ENCODE results near the gene TLL1.

TLL1 gene

DNA sequence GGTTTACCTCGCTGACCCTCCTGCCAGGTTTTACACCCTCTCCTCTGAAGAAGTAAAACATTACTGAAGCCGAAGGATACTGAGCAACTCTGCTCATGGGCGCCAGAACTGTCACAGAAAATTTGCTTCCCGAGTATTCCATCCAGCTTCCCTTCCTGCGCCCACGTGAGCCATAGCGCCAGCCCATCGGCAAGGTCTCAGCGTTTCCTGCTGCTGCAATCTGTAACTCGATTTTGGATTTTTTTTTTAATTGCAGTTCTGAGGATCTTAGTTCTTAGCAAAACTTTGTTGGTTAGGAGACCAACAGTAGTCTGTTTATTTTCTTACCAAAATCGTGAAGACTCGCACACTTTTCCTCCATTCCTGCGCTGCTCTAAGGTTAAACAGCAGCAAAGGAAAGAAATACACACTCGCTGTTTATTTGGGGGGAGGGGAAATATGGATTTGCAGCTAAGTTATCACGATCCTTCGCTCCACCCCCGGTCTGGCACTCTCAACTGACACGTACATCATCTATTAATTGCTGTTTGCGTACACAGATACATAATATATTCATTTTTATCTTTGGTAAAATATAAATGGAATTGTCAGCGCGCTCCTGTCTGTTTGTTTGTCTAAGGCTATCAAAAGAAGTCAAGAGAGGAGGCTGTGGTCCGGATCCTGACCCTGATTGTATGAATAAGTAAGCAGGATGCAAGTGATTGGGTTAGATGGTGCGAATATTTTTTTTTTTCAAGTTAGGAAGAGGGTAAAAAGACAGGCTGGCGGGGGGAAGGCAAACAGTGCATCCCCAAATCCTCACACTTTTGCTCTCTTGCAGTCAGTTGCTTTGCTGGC lies at the start of gene TLL1:
Gene TLL1 (plus strand): TSS at position 777 of the 837 bp plus-strand sequence. CDS start 668 bp downstream, outside the sequence.
- DNase-seq = no peak

DNA sequence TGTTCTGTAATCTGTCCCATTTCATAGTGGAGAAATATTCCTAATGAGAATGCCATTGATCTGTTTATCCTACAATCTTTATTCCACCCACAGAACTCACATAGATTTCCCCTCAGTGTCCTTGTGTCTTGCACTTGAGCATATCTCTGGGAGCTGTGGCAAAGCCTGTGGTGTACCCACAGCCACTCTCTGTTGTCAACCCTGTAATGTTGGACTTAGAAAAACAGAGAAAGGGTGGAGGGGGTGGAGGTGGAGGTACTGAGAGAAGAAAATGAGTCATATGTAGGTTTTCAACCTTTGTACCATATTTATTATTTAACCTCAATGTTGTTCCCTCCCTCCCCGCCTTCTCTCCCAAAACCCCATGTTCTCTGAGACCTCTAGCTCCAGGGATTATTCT lies 46.9 kb upstream of the TLL1 start:
- no peak for DNase-seq

DNA sequence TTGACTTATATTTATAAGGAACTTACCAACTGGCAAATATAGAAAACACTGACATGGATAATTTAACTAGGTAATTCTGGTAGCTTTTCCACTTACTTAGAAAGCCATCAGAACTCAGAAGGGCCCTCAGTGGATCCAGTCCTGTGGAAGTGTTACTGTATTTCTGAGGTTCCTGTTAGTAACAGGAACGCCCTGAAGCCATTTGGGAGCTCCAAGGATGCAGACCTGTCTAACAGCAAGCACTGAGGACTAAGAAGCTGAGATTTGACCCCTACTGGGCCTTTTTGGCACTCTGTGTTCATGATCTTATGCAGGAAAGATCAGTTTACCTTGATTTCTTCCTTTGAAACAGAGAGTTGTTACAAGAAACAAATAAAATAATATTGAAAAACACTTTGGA lies 46.0 kb upstream of the TLL1 start:
- no peak for DNase-seq

DNA sequence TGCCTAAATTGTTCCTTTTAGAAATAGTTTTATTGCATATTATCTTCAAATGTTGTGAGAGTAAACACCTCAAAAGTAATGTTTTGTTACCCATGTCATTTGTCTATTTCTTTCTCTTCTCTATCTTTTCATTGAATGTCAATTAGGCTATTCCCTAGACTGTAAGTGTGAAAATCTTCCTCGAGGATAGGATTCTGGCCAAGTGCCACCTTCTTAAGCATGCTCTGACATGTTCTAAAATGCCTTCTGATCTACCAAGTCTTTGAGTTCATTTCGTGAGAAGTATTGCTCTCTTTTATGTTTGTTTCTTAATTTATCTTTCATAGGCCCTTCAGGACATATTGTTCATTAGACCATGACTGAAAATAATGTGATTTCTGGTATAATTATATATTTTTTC lies 44.1 kb upstream of the TLL1 start:
- DNase-seq = no peak

DNA sequence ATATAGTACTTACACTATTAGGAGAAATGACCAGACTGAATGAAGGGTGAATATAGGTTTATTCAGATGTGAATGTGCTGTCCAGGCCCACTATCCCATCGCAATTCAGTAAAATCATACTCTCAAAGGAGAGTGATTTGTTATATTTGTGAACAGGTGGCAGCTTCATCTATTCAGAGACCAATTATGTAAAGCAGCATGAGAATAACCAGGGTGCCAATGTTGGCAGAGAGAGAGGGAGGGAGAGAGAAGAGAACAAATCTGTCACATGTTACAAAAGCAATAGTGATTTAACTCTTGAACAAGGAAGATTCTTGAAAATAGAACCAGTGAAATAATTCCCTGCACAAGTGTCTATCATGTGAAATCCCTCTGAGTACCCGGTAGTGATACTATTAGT lies 38.9 kb upstream of the TLL1 start:
- DNase-seq = peak; percentile 41

DNA sequence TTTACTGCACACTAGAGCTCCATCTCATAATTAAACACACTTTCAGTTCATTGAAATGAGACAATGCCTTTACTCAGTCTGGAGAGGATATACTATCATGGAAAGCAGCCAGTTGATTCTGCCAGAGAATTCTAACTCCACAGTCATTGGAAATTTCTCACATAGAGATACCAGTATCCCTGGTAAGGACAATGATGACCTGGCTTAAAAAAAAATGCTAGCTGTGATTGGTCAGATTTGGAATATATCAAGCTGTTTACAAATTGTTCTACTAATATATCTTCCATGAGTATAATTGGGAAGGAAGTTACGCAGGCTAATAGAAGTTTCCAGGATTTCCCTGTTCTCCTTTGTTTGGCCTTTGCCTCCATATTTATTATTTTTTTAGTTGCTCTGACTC lies 34.5 kb upstream of the TLL1 start:
- no peak for DNase-seq

DNA sequence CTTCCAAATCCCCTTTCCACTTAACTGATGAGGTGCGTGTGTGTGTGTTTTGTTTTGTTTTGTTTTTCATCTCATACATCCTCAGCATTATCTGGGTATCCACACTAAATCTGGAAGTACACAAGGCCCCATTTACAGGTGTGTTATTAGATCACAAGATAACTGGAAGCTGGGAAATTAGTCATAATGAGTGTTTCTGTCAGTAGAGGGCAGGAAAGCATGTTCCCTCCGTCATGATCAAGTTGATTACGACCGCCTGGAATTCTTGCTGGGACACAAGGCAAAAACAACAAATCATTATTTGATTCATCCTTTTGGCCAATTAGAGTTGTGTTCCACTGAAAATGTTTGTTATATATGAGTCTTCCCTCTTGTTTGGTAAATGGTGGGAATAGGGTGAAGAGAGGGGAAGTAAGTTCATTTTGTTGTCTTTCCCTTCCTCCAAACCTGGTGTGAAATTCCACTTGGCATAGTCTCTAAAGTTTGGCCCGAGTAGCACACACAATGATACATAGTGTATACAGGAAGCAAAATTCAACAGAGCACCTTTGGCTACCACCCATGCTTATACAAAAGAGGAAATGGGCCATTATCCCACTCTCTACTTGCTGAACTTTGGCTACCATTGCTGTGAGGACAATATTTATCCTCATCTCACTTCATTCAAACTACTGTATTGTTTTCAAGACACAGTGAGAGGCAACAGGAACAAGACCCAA lies 33.3 kb upstream of the TLL1 start:
- DNase-seq = no peak

DNA sequence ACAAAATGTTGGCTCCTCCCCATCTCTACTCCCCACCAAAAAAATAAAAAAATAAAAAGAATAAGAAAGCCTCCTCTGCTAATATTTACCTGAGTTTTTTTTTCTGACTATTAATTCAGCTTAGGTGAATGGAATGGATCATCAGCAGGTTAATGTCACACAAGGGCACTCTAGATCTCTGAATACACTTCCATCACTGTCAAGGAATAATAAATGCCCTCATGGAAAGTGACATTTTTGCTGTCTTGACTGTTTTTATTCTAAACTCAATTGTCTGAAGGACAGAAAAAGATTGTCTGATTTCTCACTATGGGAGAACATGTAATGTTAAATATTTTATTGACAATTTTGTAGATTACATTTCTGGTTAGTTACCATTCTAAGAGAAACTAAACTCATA lies 30.4 kb upstream of the TLL1 start:
- no peak for DNase-seq

DNA sequence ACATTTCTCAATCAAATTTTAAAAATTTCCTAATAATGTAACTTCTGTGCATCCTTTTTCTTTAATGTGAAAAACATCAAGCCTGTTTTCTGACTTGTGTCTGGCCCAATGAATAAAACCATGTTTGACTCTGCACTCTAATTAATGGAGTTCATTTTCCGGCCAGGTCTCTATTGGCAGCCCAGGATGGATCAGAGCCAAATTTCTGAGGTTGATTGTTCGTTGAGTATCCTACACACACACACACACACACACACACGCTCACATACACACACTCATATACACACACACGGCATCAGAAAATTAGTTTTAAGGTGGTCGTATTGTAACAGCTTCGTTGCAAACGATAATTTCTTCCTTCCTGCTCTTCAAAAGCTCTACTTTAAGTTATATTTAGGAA lies 28.9 kb upstream of the TLL1 start:
- peak; percentile 36 for DNase-seq

DNA sequence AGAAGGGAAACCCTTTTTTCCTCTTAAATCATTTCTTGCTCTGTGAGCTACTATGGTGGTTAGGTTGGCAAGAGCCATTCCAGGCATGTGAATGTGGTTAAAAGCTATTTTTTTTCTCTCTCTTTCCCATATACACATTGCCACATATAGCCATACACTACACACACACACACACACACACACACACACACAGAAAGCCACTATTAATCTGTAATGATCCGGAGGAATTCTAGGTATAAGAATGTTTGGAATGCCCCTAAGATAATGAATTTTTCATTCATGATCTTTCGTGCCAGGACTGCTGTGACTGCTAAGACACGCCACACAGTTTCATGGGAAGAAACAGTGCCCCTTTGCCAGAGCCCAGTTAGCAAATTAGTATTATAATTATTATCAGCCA lies 21.8 kb upstream of the TLL1 start:
- DNase-seq = no peak

DNA sequence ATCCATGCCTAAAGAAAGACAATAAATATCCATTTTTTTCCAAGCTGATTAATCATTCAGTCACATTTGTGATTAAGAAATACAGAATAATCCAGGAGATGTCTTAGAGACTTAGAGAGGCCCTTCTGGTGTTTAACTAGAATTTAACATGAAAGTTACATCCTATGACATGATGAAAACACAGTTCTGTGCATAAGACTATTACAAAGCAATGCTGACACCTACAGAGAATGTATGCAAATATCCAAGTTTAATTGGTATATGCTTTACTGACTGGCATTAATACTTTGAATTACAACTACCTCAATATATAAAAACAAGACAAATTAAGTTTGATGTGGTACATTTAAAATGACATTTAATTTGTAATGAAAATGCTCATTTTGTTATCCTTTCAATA lies 17.8 kb upstream of the TLL1 start:
- no peak for DNase-seq

DNA sequence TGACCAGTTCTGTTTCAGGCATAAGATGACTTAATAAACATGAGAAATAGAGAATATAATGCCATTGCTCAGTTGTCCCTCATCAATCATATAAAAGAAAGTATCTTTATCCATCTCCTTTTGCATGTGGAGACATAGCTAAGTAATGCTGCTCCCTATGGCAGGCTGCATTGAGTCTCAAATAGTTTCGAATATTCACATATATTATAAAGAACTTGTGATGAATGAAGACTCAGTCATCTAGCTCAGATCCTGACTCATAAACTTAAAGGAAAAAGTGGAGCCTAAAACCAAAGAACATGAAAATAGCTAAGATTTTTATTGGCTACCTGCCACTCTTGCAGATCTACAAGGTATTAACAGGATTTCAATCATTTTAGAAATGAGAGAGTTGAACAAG lies 11.7 kb upstream of the TLL1 start:
- no peak for DNase-seq

DNA sequence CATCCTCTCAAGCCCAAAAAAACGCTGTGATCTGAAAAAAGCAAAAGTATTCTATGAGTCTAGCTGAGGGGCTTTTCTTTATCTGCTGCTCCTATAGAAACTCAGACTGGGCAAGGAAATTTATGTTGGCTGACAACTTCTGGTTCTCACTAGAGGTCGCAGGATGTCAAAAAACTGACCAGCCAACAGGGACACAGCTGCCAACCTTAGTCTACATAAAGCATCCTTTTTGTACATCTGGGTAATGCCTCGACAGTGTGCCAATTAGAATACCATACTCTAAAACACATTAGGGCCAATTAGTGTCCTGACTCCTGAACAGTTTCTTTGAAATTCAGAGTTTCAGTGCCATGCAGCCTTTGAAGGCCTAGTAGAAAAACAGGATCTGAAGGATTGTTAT lies 8.8 kb upstream of the TLL1 start:
- no peak for DNase-seq

DNA sequence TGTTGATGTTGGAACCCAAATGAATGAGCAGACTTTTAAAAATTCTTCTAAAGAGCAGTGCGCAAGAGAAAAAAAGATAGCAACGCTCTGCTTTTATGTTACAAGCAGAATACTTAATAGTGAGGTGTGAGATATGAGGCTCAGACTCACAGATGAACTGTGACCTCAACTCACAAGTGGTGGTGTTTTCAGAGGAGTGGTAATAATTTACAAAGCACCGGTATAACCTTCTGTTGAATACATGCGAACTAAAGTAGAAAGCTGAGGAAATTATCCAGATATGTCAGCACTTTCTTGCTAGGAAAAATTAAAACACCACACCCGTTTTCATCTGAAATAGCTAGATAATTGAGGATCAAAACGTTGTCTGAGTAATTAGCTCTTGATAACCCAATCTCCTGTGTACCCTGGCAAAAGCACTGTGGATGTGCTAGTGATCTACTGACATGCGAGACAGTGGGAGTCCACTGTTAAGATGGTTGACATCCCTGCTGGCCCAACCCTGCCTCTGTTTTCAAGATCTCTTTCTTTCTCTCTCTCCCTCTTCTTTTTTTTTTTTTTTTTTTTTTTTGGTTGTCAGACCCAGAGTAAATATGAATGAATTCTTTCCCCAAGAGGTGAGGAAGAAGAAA lies 6.9 kb upstream of the TLL1 start:
- DNase-seq = no peak

DNA sequence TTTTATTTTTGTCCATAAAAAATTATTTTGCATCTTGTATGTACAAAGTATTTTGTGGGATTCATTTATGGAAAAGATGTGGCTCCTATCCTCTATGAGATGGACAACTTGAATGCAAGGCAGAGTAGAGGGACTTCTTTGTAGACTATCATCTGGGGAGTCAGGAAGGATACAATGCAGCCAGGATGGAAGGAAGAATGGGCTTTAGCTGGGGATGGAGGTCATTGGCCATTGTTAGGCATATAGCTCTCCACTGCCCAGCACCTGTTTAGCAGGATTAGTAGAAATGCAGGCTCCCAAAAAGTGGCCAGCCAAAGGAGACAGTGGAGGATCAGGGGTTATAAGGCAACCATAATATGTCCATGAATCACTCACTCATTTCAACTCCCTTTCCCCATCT lies 5.1 kb upstream of the TLL1 start:
- DNase-seq = no peak

DNA sequence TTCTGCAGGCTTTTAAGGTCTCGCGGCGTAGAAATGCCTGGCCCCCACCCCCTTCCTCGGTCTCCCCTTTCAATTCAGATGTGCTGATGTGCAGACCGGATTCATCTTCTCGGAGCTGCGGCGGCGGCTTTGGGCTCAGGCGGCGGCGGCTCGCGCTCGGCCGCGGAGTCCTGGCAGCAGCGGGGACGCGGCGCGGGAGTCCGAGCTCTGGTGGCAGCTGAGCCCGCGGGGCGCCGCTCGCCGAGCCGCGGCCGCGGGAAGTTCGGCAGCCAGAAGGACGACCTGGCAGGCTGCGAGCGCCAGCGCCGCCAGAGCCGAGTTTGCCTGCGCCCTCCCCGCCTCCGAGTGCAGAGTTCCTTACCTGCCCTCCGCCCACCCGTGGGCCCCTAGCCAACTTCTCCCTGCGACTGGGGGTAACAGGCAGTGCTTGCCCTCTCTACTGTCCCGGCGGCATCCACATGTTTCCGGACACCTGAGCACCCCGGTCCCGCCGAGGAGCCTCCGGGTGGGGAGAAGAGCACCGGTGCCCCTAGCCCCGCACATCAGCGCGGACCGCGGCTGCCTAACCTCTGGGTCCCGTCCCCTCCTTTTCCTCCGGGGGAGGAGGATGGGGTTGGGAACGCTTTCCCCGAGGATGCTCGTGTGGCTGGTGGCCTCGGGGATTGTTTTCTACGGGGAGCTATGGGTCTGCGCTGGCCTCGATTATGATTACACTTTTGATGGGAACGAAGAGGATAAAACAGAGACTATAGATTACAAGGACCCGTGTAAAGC lies 448 bp downstream of the TLL1 start:
- DNase-seq = peak; percentile 15

DNA sequence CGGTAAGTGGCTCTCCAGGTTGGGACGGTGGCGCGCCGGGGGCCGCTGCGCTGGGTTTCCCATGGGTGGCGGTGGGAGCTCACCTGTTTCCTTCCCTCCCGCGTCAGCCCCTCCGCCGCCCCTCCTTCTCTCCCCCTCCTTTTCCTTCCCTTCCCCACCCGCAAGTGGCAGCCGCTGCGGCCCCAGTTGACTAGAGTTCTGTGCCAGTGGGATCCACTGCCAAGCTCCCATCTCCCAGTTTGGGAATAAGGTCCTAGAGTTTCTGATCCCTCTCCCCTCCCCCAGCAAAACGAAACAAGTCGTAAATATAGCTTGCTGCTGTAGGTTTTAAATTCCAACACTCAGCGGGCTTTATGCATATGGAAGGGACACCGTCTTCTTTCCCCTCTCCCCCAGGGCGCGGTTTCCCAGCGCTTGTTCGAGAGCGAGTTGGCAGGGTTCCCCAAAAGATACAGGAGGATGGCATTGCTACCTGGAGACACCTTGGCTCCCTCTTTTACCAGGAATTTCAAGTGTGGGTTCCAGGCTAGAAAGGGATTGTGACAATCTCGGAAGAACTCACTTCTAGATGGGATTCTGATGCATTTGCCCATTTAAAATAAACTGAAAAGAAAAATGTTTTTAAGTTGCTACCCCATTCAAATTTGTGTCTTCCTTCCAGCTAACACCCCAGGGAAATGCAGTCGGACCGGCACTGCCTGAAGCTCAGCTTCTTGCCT lies 1.2 kb downstream of the TLL1 start:
- no peak for DNase-seq

DNA sequence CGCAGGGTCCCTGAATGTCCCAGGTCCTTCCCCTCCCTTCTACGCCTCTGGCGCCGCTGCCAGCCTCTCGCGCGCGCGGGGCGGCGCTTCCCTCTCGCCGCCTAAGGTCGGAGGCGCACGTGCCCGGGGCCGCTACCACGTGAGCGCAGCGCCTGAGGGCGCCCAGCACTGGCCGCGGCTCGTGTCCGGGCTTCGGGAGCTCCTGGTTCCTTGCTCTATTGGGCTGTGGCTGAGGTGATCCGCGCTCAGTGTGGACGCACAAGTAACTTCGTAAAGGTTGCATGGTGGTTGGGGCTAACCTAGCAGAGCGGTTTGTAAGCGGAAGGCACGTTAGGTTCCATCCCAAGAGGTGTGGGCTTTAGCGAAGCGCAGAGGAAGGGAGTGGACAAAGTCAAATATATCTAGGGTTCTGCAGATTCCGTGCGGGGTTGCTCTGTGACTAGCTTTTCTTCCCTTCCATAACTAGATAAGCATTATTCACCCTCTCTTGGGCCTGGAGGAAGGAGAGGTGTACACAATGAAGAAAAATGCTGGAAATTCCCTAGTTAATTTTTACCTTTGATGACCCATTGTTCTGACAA lies 1.8 kb downstream of the TLL1 start:
- no peak for DNase-seq

DNA sequence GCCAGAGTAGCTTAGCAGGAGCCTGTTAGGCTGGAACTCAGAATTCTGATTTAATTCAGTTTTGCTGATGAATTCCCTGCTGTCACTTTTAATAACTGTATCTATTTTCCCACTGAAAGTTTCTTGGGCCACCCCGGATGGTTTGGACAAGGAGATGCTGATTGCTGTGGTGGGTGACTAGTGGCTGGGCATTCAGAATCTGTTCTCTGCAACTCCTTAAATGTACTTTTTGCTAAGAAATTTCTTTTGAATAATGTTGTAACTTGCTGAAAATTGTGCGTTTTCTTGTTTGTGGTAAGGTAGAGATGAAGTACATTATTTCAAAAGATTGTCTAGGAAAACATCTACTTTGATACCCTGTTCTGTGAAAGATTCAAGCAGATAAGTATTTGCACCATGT lies 2.4 kb downstream of the TLL1 start:
- no peak for DNase-seq

DNA sequence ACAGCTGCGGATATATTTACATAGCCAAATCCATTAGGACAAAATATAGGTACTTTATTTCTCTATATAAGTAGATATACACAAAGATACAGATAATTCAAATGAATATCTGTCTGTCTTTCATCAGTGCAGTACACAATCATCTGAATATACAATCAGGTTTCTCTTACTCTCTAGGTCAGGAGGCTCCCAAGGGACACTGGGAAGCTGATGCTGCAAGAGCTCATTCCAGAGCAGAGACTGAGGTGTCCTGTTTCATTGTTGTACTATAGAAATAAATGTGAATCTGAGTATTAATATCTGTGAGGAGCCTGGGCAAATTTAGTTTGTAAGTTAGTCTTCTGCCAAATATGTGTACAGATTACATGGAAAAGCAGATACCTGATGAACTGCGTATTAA lies 4.2 kb downstream of the TLL1 start:
- no peak for DNase-seq

DNA sequence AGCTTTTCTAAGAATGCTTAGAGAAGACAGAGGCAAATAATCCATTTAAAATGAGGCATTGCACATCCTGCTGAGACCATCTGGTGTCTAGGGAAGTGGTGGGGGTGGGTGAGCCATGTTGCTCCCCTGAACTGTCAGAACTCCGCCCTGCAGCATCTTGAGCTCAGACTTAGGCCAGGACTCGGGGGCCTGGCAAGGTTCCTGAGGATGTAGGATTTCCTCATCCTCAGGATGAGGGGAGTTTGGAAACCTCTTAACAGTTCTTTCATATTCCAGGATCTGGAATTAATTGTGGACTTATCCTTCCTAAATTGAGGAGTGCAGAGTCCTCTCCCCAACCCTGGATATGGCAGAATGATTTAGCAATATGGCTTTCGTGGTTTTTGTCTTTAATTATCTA lies 6.6 kb downstream of the TLL1 start:
- no peak for DNase-seq

DNA sequence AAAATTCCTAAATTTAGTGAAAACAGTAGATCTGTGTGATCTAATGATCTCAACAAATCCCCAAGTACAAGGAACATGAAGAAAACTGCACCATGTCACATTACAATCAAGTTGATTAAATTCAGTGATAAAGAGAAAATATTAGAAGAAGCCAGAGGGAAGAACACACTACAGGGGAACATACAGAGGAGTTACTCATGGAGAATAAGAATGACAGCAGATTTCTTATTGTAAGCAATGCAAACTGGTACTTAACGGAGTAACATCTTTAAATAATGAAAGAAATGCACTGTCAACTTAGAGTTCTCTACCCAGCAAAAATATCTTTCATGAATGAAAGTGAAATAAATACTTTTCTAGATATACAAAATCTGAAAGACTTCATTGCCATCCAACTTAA lies 21.1 kb downstream of the TLL1 start:
- no peak for DNase-seq

Measured in NCI-H1436 (cell line).